Peyer's patch (tissue), 4 donors: Measurements from ENCODE around the gene SYT14. TPM values are rescaled to one million over a fixed set of nuclear protein-coding genes. Genes with fewer than 3 reads are reported as not detected.
"Not testable (repeated sequence)": the region's sequence is repeated elsewhere in the genome, so short reads cannot be mapped to it uniquely, and the experiment has no call there.

Source experiments
- DNase-seq, 3 donors: peaks; one replicate each; pipeline ENCODE4 v3.0.0-alpha.2; 2017 to 2019
- H3K27ac ChIP-seq, 4 donors: fragments of 200-600 bp; sonication (generic); one replicate each; pipeline ENCODE4 v1.5.1; 2016 to 2019
- H3K27me3 ChIP-seq, 2 donors: fragments of 200-600 bp; sonication (generic); one replicate each; pipeline ENCODE4 v1.5.1; 2019
- H3K36me3 ChIP-seq, 3 donors: fragments of 200-600 bp; sonication (generic); one replicate each; pipeline ENCODE4 v1.5.1; 2016 to 2019
- H3K4me1 ChIP-seq, 4 donors: fragments of 200-600 bp; sonication (generic); one replicate each; pipeline ENCODE4 v1.5.1; 2016 to 2019
- H3K4me3 ChIP-seq, 4 donors: fragments of 200-600 bp; sonication (generic); 1 replicate in 3 of 4; 2 replicates in 1 of 4; pipeline ENCODE4 v1.5.1; 2016 to 2019; ENCODE audit warnings: mild to moderate bottlenecking in 1 of 4
- H3K9me3 ChIP-seq, 4 donors: fragments of 200-600 bp; sonication (generic); one replicate each; pipeline ENCODE4 v1.5.1; 2016 to 2019; ENCODE audit warnings: mild to moderate bottlenecking in 1 of 4
- POLR2A ChIP-seq, 2 donors: fragments of 450-650 bp; IDR thresholded peaks; one replicate each; pipeline ENCODE4 v1.5.1; 2017; ENCODE audit warnings: antibody characterized with exemption in 2 of 2, mild to moderate bottlenecking in 2 of 2, moderate library complexity in 2 of 2
- total RNA-seq, 4 donors: library from RNA; depleted of rRNA; stranded (reverse); fragments of >200 nt; gene quantifications; one replicate each; pipeline ENCODE4 v1.1.0, GENCODE V29; 2016
- TF ChIP-seq, protein P1 (sequence below), 6 experiments: fragments of 450-650 bp in 4 of 6; fragments of 200-600 bp in 2 of 6; sonication (generic) in 1 of 6; IDR thresholded peaks; one replicate each; pipeline ENCODE4 v1.5.1; 2017 to 2019; ENCODE audit warnings: antibody characterized with exemption in 6 of 6, mild to moderate bottlenecking in 3 of 6, moderate library complexity in 1 of 6

Gene SYT14
- total RNA-seq, 4 donors from 2014 or later: 0.27 to 0.83 TPM; not detected in 2

DNA sequence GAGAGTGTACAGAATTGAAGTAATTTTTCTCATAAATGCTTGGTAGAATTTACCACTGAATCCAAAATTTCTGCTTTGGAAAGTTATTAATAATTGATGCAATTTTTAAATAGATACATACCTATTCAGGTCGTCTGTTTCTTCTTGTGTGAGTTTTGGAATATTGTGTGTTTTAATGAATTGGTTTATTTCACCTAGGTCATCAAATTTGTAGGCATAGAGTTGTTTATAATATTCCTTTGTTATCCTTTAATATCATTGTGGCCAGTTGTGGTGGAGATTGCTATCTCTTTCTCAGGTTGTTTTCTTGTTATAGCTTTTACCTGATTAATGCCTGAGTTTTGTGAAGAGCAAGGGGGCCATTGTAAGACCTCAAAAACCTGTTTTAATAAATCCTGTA lies 93.5 kb downstream of the SYT14 start:
- no peak for DNase-seq
- H3K27ac ChIP-seq: no peak overlapping the region
- no peaks in the 10 kb centered on the region for H3K27me3 ChIP-seq
- H3K9me3 ChIP-seq: no peaks in the 10 kb centered on the region
- TF ChIP-seq, protein P1, sequence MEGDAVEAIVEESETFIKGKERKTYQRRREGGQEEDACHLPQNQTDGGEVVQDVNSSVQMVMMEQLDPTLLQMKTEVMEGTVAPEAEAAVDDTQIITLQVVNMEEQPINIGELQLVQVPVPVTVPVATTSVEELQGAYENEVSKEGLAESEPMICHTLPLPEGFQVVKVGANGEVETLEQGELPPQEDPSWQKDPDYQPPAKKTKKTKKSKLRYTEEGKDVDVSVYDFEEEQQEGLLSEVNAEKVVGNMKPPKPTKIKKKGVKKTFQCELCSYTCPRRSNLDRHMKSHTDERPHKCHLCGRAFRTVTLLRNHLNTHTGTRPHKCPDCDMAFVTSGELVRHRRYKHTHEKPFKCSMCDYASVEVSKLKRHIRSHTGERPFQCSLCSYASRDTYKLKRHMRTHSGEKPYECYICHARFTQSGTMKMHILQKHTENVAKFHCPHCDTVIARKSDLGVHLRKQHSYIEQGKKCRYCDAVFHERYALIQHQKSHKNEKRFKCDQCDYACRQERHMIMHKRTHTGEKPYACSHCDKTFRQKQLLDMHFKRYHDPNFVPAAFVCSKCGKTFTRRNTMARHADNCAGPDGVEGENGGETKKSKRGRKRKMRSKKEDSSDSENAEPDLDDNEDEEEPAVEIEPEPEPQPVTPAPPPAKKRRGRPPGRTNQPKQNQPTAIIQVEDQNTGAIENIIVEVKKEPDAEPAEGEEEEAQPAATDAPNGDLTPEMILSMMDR (IDR thresholded peaks at IDR 0.05): no peak
- no peak for TF ChIP-seq POLR2A (IDR thresholded peaks at IDR 0.05)
- no peak overlapping the region for H3K4me3 ChIP-seq
- H3K4me1 ChIP-seq: no peaks in the 10 kb centered on the region
- H3K36me3 ChIP-seq: no peaks in the 10 kb centered on the region

DNA sequence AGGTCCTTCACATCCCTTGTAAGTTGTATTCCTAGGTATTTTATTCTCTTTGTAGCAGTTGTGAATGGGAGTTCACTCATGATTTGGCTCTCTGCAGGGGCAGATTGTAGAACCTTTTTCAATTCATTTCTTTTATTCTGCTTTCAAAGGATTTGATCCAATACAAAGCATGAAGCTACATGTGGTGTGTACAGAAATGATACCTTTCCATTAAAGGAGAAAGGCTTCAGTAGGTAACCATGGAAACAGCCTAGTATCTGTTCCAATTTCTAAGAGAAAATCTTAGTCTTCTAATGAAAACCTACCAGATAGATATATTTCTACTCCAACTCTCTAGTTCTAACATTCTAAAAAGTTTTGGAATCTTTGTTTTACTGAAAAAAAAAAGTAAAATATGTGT lies 105.0 kb downstream of the SYT14 start:
- Histone ChIP-seq H3K36me3 (no peaks in the 10 kb centered on the region), H3K4me1 (no peaks in the 10 kb centered on the region), H3K27me3 (no peaks in the 10 kb centered on the region), H3K4me3 (no peak overlapping the region), H3K27ac (no peak overlapping the region), H3K9me3 (no peaks in the 10 kb centered on the region)
- DNase-seq: no peak
- no peak for TF ChIP-seq POLR2A (IDR thresholded peaks at IDR 0.05)
- TF ChIP-seq, protein P1 (IDR thresholded peaks at IDR 0.05): no peak

DNA sequence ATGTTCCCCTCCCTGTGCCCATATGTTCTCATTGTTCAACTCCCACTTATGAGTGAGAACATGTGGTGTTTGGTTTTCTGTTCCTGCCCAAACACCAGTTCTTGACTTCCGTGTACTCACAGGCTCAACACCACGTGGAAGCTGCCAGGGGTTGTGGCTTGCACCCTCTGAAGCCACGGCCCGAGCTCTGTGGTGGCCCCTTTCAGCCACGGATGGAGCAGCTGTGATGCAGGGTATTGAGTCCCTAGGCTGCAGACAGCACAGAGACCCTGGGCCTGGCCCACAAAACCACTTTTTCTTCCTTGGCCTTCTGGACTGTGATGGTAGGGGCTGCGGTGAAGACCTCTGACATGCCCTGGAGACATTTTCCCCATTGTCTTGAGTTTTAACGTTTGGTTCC lies 111.6 kb downstream of the SYT14 start:
- H3K27ac ChIP-seq: no peak overlapping the region
- H3K4me1 ChIP-seq: no peaks in the 10 kb centered on the region
- no peaks in the 10 kb centered on the region for H3K27me3 ChIP-seq
- no peak for TF ChIP-seq POLR2A (IDR thresholded peaks at IDR 0.05)
- TF ChIP-seq, protein P1 (IDR thresholded peaks at IDR 0.05): no peak
- no peak for DNase-seq
- H3K4me3 ChIP-seq: no peak overlapping the region
- H3K9me3 ChIP-seq: no peaks in the 10 kb centered on the region
- H3K36me3 ChIP-seq: no peaks in the 10 kb centered on the region

DNA sequence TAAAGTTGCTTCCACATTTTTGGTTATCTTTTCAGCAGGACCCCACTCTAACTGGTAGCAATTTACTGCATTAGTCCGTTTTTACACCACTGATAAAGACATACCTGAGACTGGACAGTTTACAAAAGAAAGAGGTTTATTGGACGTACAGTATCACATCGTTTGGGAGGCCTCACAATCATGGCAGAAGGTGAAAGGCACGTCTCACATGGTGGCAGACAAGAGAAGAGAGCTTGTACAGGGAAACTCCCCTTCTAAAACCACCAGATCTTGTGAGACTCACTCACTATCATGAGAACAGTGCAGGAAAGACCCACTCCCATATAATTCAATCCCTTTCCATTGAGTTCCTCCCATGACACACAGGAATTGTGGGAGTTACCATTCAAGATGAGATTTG lies 112.5 kb downstream of the SYT14 start:
- H3K36me3 ChIP-seq, H3K4me1 ChIP-seq, H3K9me3 ChIP-seq, DNase-seq, H3K4me3 ChIP-seq, H3K27ac ChIP-seq, H3K27me3 ChIP-seq: not testable (repeated sequence)

- H3K4me3 ChIP-seq: no peak overlapping the region
- TF ChIP-seq, protein P1 (IDR thresholded peaks at IDR 0.05): no peak
- no peak for TF ChIP-seq POLR2A (IDR thresholded peaks at IDR 0.05)
- no peak overlapping the region for H3K27ac ChIP-seq
These were observed 115.1 kb downstream of the SYT14 start for GRCh38 chr1:210053126-210053525.

GRCh38 chr1:210057593-210057992 lies 119.6 kb downstream of the SYT14 start:
- TF ChIP-seq POLR2A (IDR thresholded peaks at IDR 0.05): no peak
- TF ChIP-seq, protein P1 (IDR thresholded peaks at IDR 0.05): no peak
- Histone ChIP-seq H3K9me3 (no peaks in the 10 kb centered on the region), H3K4me3 (no peak overlapping the region), H3K36me3 (no peaks in the 10 kb centered on the region), H3K27ac (no peak overlapping the region), H3K27me3 (no peaks in the 10 kb centered on the region), H3K4me1 (no peaks in the 10 kb centered on the region)
- DNase-seq: no peak

More at GRCh38 chr1:210053126-210053525, 115.1 kb downstream of the SYT14 start:
- H3K4me1 ChIP-seq: no peaks in the 10 kb centered on the region
- DNase-seq: no peak
- no peaks in the 10 kb centered on the region for H3K9me3 ChIP-seq
- no peaks in the 10 kb centered on the region for H3K27me3 ChIP-seq
- no peaks in the 10 kb centered on the region for H3K36me3 ChIP-seq
